Activated gamma-delta T cell (primary cell): Measurements from ENCODE around the gene SMPD3.
"Not testable (repeated sequence)": the region's sequence is repeated elsewhere in the genome, so short reads cannot be mapped to it uniquely, and the experiment has no call there.

Experiments
- DNase-seq: peaks from one replicate; lab custom pipeline; 2025; lab: John Stamatoyannopoulos, UW
- total RNA-seq, 2 donors: gene quantifications; one replicate each; lab custom pipeline; 2026; lab: John Stamatoyannopoulos, UW

Gene SMPD3
- total RNA-seq = 3.4 to 7.6 reads per million in 2 donors

DNA sequence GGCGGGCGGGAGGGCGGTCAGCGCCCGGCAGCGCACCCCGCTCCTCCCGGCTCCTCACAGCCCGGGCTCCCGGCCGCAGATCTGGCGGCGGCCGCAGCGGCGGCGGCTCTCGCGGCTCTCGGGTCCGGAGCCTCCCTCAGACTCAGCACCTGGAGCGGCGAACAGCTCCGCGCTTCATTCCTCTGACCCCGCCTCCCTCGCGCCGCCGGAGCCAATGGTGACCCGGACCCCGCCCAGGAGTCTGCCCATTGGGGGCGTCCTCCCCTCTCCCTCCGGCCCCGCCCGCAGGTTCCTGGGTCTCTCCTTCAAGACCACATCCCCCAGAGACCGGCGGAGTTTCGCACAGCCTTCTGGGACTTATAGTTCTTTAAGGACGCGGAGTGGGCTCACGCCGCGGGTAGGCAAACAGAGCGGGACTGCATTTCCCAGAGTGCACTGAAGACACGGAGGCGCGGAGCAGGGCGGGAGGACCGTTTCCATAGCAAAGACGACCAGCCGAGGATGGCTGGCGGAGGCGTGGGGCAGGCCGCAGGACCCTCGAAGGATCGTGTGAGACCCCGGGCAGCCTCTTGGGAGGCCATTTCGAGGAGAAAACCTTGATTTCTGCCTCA, at the start of gene SMPD3:
SMPD3 (minus strand) TSS at position 149 of the 611 bp plus-strand sequence. CDS start 76,327 bp downstream, outside the sequence.
- DNase-seq = peak; percentile 91

- no peak for DNase-seq
Observed at GRCh38 chr16:68496689-68497088, 48.4 kb upstream of the SMPD3 start.

- not testable (repeated sequence) for DNase-seq
Observed at GRCh38 chr16:68494261-68494660, 46.0 kb upstream of the SMPD3 start.

GRCh38 chr16:68493412-68494070, 45.2 kb upstream of the SMPD3 start:
- no peak for DNase-seq

DNA sequence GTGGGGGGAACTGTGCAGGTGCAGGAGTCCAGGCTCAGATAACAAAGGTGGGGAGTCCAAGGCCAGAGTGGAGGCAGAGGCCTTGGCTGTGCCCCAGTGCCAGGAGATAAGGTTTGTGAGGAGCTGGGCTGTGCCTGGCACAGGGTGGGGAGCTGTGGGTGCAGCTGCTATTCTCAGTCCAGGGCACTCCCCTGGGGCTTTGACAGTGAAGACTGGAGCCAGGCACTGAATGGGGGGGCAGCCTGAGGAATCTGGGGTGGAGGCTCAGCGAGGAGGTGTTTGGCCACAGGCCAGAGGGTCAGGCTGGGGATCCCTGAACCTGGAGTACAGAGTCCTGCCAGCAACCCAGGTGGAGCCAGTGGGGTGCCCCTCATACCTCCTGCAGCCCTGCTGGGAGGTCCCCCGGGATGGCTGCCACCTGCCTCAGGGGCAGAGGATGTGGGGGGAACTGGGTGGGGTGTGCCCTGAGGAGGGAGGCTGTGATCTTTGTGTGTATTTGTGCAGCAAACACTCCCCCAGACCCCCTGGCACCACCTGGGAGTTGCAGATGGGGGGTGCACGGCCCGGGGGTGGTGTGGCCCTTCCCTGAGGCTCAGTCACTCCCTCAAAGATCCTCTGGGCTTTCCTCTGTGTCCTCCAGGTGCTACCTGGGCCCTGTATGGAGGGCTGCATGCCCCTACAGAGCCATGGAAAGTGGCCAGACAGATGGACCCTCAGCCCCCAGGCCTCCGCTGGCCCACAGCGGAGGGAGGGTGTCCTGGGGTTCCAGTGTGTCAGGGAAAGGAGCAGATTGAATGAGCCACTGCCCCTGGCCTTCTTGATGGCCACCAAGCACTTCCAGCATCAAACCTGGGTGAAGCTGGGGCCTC, 44.5 kb upstream of the SMPD3 start:
- DNase-seq = no peak

- no peak for DNase-seq
Observed at GRCh38 chr16:68492151-68492542, 43.8 kb upstream of the SMPD3 start.

GRCh38 chr16:68491576-68491950, 43.3 kb upstream of the SMPD3 start:
- DNase-seq = no peak

GRCh38 chr16:68490829-68491575, 42.7 kb upstream of the SMPD3 start:
- DNase-seq = no peak

DNA sequence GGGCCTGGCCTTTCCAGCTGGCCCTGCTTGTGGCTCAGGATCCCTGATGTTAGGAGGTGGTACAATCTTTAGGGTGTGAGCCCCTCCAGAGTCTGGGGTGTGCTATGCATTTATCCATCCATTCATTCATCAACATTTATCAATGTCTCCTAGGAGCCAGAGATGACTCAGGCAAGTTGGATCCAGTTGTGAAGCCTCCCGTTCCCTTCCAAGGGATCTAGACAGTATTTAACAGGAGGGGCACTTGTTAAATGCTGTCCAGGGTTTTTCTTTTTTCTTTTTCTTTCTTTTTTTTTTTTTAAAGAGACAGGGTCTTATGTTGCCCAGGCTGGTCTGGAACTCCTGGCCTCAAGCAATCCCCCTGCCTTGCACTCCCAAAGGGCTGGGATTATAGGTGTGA, 42.0 kb upstream of the SMPD3 start:
- no peak for DNase-seq

DNA sequence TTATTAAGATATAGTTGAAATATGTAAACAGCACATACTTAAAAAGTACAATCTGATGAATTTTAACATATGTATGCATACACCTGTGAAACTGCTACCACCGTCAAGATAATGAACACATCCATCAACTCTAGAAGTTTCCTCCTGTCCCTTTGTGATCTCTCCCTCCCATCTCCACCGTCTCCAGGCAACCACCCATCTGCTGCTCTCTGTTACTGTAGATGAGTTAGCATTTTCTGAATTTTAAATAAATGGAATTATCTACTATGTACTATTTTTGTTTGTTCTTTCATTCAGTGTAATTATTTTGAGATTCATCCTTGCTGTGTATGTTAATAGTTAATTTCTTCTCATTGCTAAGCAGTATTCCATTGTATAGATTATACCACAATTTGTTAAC, 40.2 kb upstream of the SMPD3 start:
- DNase-seq = no peak

- no peak for DNase-seq
Observed at GRCh38 chr16:68487669-68488068, 39.4 kb upstream of the SMPD3 start.

GRCh38 chr16:68487203-68487514, 38.9 kb upstream of the SMPD3 start:
- no peak for DNase-seq

GRCh38 chr16:68486502-68487202, 38.3 kb upstream of the SMPD3 start:
- no peak for DNase-seq

DNA sequence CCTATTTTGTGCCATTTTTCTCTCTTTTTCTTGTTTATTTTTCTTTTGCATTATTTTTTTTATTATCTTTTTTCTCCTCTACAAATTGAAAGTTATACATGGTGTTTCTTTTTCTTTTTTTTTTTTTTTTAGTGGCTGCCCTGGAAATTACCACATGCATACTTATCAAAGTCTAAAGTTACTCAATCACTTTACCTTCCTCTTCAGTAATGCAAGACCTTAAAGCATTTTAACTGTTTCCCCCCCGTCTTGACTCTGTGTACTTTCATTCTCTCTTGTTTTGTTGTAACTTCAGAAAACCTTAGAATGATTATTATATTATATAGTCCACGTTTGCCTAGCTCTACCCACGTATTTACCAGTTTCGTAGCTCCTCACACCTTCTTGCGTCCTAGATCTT, 33.3 kb upstream of the SMPD3 start:
- DNase-seq = no peak

DNA sequence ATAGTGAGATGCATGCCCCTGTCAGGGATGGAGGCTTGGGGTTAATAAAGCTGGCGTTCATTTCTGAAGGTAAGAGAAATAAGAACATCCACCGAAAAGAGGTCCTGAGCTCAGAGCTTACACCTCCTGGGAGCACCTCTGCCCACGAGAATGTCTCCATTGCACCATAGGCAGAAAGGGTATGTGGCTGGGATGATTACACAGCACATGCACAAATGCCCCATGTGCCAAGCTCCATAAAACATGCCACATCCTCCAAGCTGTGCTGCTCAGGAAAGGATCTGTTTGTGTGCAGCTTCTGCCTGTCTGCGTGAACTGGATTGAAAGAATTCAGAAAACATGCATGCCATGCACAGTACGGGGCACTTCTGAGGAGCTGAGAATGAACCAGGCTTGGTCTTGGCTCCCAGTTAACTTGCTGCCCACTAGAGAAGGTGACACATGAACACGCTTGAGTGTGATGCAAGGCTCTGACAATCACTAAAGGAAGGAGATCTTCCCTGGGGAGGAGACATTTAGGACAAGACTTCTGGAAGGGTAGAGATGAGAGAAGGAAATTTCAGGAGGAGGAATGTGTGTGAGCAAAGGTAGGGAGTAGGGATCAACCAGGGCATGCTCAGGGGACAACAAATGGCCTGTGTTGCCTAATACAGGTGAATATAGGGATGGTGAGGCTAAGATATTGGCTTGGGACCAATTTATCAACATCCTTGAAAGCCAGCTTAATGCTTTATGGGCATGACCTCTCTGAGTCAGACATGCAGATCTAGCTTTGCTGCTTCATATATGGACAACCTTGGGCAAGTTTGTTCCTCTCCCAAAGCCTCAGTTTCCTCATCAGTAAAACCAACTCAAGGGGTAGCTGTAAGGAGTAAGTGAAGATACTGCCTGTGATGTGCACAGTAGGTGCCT, 32.0 kb upstream of the SMPD3 start:
- DNase-seq = no peak

- no peak for DNase-seq
Observed at GRCh38 chr16:68479271-68479670, 31.0 kb upstream of the SMPD3 start.

- no peak for DNase-seq
Observed at GRCh38 chr16:68478526-68479250, 30.4 kb upstream of the SMPD3 start.

GRCh38 chr16:68475071-68475470, 26.8 kb upstream of the SMPD3 start:
- no peak for DNase-seq

- DNase-seq = no peak
Observed at GRCh38 chr16:68473358-68474070, 25.2 kb upstream of the SMPD3 start.
